ENCODE results near the gene EHD4.

The EHD4 gene

GRCh38 chr15:41975669-41976068 lies 3.3 kb upstream of the EHD4 start:
- no peak for TF ChIP-seq POLR2AphosphoS5 (IDR thresholded peaks at IDR 0.05; ENCODE audit: low read depth, low read length)
- no peak for TF ChIP-seq TAF1 (IDR thresholded peaks at IDR 0.05; ENCODE audit: borderline replicate concordance, insufficient read depth, low read length)
- no peak for TF ChIP-seq SIN3A (IDR thresholded peaks at IDR 0.05; ENCODE audit: borderline replicate concordance, insufficient read depth, low read length)

GRCh38 chr15:41974041-41974440 lies 1.7 kb upstream of the EHD4 start:
- TF ChIP-seq POLR2AphosphoS5 (IDR thresholded peaks at IDR 0.05; ENCODE audit: low read depth, low read length) (no peak), SIN3A (IDR thresholded peaks at IDR 0.05; ENCODE audit: borderline replicate concordance, insufficient read depth, low read length) (no peak), TAF1 (IDR thresholded peaks at IDR 0.05; ENCODE audit: borderline replicate concordance, insufficient read depth, low read length) (no peak), REST (IDR thresholded peaks at IDR 0.05; ENCODE audit: insufficient read depth in 1 of 2, low read depth in 2 of 2, low read length in 2 of 2) (no peak), FOXP2 (optimal IDR thresholded peaks at IDR 0.05; ENCODE audit: borderline replicate concordance, extremely low read depth, extremely low read length, insufficient read depth) (no peak)

GRCh38 chr15:41971895-41972252 lies 483 bp downstream of the EHD4 start:
- TF ChIP-seq SIN3A (IDR thresholded peaks at IDR 0.05; ENCODE audit: borderline replicate concordance, insufficient read depth, low read length) = no peak
- no peak for TF ChIP-seq REST (IDR thresholded peaks at IDR 0.05; ENCODE audit: insufficient read depth in 1 of 2, low read depth in 2 of 2, low read length in 2 of 2)
- TF ChIP-seq TAF1 (IDR thresholded peaks at IDR 0.05; ENCODE audit: borderline replicate concordance, insufficient read depth, low read length) = no peak
- no peak for TF ChIP-seq POLR2AphosphoS5 (IDR thresholded peaks at IDR 0.05; ENCODE audit: low read depth, low read length)
- TF ChIP-seq FOXP2 (optimal IDR thresholded peaks at IDR 0.05; ENCODE audit: borderline replicate concordance, extremely low read depth, extremely low read length, insufficient read depth) = no peak

GRCh38 chr15:41971089-41971894 lies 1.1 kb downstream of the EHD4 start:
- TF ChIP-seq REST (IDR thresholded peaks at IDR 0.05; ENCODE audit: insufficient read depth in 1 of 2, low read depth in 2 of 2, low read length in 2 of 2) (no peak), POLR2AphosphoS5 (IDR thresholded peaks at IDR 0.05; ENCODE audit: low read depth, low read length) (no peak), SIN3A (IDR thresholded peaks at IDR 0.05; ENCODE audit: borderline replicate concordance, insufficient read depth, low read length) (no peak), TAF1 (IDR thresholded peaks at IDR 0.05; ENCODE audit: borderline replicate concordance, insufficient read depth, low read length) (no peak), FOXP2 (optimal IDR thresholded peaks at IDR 0.05; ENCODE audit: borderline replicate concordance, extremely low read depth, extremely low read length, insufficient read depth) (no peak)

GRCh38 chr15:41970456-41970855 lies 1.9 kb downstream of the EHD4 start:
- TF ChIP-seq SIN3A (IDR thresholded peaks at IDR 0.05; ENCODE audit: borderline replicate concordance, insufficient read depth, low read length) (no peak), REST (IDR thresholded peaks at IDR 0.05; ENCODE audit: insufficient read depth in 1 of 2, low read depth in 2 of 2, low read length in 2 of 2) (no peak), POLR2AphosphoS5 (IDR thresholded peaks at IDR 0.05; ENCODE audit: low read depth, low read length) (no peak), FOXP2 (optimal IDR thresholded peaks at IDR 0.05; ENCODE audit: borderline replicate concordance, extremely low read depth, extremely low read length, insufficient read depth) (no peak), TAF1 (IDR thresholded peaks at IDR 0.05; ENCODE audit: borderline replicate concordance, insufficient read depth, low read length) (no peak)

Data from PFSK-1 (cell line).